ENCODE measurements around the gene MBLAC1. TPM values are rescaled to one million over a fixed set of nuclear protein-coding genes. Genes with fewer than 3 reads are reported as not detected.
A peak's percentile ranks its signal among the peaks of the same experiment; 100 is the strongest.

The MBLAC1 gene
- total and polyA plus RNA-seq, 9 of the 15 experiments (the other 6 are each of a cell fraction or from before 2014, with no cell fraction given), result 0.03 to 3.1 (median 0.52) TPM

DNA sequence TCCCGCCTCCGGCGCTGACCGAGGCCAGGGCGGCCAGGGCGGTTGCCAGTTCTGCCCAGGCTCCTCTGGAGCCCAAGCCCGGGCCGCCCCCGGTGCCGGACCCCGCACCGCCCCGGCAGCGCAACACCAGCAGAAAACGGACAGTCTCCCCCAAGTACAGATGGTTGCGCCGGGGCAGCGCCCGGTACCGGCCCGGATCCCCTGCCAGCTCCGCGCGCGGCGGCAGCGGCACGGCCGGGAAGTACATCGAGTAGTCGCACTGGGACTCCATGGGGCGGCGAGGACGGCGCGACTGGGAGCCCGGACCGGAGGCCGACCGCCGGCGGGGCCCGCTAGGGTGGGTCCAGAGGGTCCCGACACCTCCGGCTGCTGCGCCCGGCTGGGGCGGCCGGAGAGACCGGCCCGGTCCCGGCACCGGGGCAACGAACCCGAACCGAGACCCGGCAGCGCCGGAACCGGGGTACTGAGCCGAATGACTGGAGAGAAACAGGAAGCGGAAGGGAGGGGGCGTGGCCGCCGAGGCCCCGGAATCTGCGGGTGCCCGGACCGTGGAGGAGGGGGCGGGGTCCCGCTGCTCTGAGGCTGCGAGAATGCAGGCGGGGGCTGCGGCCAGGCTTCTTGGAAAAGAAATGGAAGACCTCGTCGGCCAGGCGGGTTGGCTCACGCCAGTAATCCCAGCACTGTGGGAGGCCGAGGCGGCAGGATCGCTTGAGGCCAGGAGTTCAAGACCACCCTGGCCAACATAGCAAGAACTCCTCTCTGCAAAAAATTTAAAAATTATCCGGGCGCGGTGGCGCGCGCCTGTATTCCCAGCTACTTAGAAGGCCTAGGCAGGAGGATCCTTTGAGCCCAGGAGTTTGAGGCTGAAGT lies 31.7 kb downstream of the MBLAC1 start, which contains the start of gene TRAPPC14 (continued):
- TF ChIP-seq ZNF124 (CRISPR knock-in tag; IDR thresholded peaks at IDR 0.05) (no peak), MTA1 (IDR thresholded peaks at IDR 0.05; ENCODE audit: borderline replicate concordance) (no peak), ZNF347 (CRISPR knock-in tag; IDR thresholded peaks at IDR 0.05; ENCODE audit: low read depth) (no peak), NBN (IDR thresholded peaks at IDR 0.05; ENCODE audit: low read depth) (peak; percentile 77), JUN (IDR thresholded peaks at IDR 0.05; ENCODE audit: borderline replicate concordance, low read depth, low read length) (0 out of 2 replicates have a peak, but pooled peaks have one; percentile 19), JUN (CRISPR knock-in tag; IDR thresholded peaks at IDR 0.05; ENCODE audit: borderline replicate concordance) (no peak), HSF4 (CRISPR knock-in tag; IDR thresholded peaks at IDR 0.05; ENCODE audit: borderline replicate concordance) (no peak), POLR2H (tag; IDR thresholded peaks at IDR 0.05; ENCODE audit: low read depth) (peak; percentile 94), CEBPB (tag; IDR thresholded peaks at IDR 0.05) (no peak), TCF7 (IDR thresholded peaks at IDR 0.05; ENCODE audit: borderline replicate concordance) (no peak; the same call in 1 of the 2 replicates), HOMEZ (CRISPR knock-in tag; IDR thresholded peaks at IDR 0.05) (no peak), STAT5A (IDR thresholded peaks at IDR 0.05; ENCODE audit: borderline replicate concordance, low read length) (peak; percentile 69), POLR3A (IDR thresholded peaks at IDR 0.05; ENCODE audit: borderline replicate concordance, extremely low read depth, insufficient read depth, insufficient read length) (peak; percentile 76), KAT7 (CRISPR knock-in tag; IDR thresholded peaks at IDR 0.05; ENCODE audit: borderline replicate concordance) (peak; percentile 70; the same call in 1 of the 2 replicates), KDM1A (IDR thresholded peaks at IDR 0.05) (peak in 1 of 2 experiments; percentile 52; a peak in 3 of 4 replicates), ETV6 (IDR thresholded peaks at IDR 0.05; ENCODE audit: borderline replicate concordance in 1 of 2, low read depth in 2 of 2, low read length in 1 of 2) (peak in 1 of 2 experiments; percentile 50; a peak in 2 of 4 replicates), ETV6 (CRISPR knock-in tag; IDR thresholded peaks at IDR 0.05; ENCODE audit: borderline replicate concordance) (no peak), HMBOX1 (IDR thresholded peaks at IDR 0.05) (no peak), ZNF23 (CRISPR knock-in tag; IDR thresholded peaks at IDR 0.05) (no peak), ZNF75A (CRISPR knock-in tag; IDR thresholded peaks at IDR 0.05) (no peak), CTBP1 (IDR thresholded peaks at IDR 0.05; ENCODE audit: borderline replicate concordance) (no peak; the same call in 1 of the 2 replicates), CBX5 (IDR thresholded peaks at IDR 0.05; ENCODE audit: borderline replicate concordance, low read depth) (0 out of 2 replicates have a peak, but pooled peaks have one; percentile 32)
- TF ChIP-seq, protein P1, sequence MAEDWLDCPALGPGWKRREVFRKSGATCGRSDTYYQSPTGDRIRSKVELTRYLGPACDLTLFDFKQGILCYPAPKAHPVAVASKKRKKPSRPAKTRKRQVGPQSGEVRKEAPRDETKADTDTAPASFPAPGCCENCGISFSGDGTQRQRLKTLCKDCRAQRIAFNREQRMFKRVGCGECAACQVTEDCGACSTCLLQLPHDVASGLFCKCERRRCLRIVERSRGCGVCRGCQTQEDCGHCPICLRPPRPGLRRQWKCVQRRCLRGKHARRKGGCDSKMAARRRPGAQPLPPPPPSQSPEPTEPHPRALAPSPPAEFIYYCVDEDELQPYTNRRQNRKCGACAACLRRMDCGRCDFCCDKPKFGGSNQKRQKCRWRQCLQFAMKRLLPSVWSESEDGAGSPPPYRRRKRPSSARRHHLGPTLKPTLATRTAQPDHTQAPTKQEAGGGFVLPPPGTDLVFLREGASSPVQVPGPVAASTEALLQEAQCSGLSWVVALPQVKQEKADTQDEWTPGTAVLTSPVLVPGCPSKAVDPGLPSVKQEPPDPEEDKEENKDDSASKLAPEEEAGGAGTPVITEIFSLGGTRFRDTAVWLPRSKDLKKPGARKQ (CRISPR knock-in tag; IDR thresholded peaks at IDR 0.05), result no peak
- TF ChIP-seq, protein P2, sequence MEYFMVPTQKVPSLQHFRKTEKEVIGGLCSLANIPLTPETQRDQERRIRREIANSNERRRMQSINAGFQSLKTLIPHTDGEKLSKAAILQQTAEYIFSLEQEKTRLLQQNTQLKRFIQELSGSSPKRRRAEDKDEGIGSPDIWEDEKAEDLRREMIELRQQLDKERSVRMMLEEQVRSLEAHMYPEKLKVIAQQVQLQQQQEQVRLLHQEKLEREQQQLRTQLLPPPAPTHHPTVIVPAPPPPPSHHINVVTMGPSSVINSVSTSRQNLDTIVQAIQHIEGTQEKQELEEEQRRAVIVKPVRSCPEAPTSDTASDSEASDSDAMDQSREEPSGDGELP (CRISPR knock-in tag; IDR thresholded peaks at IDR 0.05; ENCODE audit: borderline replicate concordance), result peak; percentile 81
